ENCODE results near the gene GLRX5. TPM values are rescaled to one million over a fixed set of nuclear protein-coding genes. Genes with fewer than 3 reads are reported as not detected.
A peak's percentile ranks its signal among the peaks of the same experiment; 100 is the strongest.

GLRX5 gene
- total and polyA plus RNA-seq, 12 donors, result 32.7 to 134 (median 71.6) TPM

GRCh38 chr14:95500201-95500681 lies 34.6 kb upstream of the GLRX5 start:
- Histone ChIP-seq H3K4me1 (replicated peaks in 1 of 2) (peaks cover 31 to 58% of the 10 kb centered on the region in 2 donors), H3K27me3 (no peaks in the 10 kb centered on the region), H3K4me3 (no peak overlapping the region), H3K9me3 (replicated peaks in 1 of 3) (no peaks in the 10 kb centered on the region), H3K27ac (peak overlapping the region in 3 of 5 donors; percentile 65 to 83 (median 79)), H3K36me3 (replicated peaks in 1 of 2) (no peaks in the 10 kb centered on the region)
- DNase-seq, result no peak
- WGBS, 4 donors, result 66 to 87% (median 82%) methylated on average over 2 to 14 of the region's 14 CpGs
- no peak for TF ChIP-seq POLR2A (IDR thresholded peaks at IDR 0.05)
- TF ChIP-seq CTCF (IDR thresholded peaks at IDR 0.05), result no peak
- intact Hi-C loops (cut with DNase I), result no loop called here

- no peaks in the 10 kb centered on the region for H3K36me3 ChIP-seq (replicated peaks in 1 of 2)
- H3K9me3 ChIP-seq (replicated peaks in 1 of 3), result no peaks in the 10 kb centered on the region
- H3K27me3 ChIP-seq, result no peaks in the 10 kb centered on the region
- peak; percentile 74 to 89 (median 85) for DNase-seq
- H3K4me3 ChIP-seq, result no peak overlapping the region
- H3K4me1 ChIP-seq (replicated peaks in 1 of 2), result peaks cover 27 to 56% of the 10 kb centered on the region in 2 donors
- H3K27ac ChIP-seq, result peak overlapping the region in 4 of 5 donors; percentile 4 to 83 (median 72)
- TF ChIP-seq CTCF (IDR thresholded peaks at IDR 0.05) (no peak), POLR2A (IDR thresholded peaks at IDR 0.05) (no peak)
- intact Hi-C loops (cut with DNase I), result no loop called here
- WGBS, 4 donors, result 62 to 79% (median 74%) methylated on average over 14 of the region's 14 CpGs
Measured at GRCh38 chr14:95500772-95501401, 34.0 kb upstream of the GLRX5 start.

GRCh38 chr14:95502381-95502950 lies 32.4 kb upstream of the GLRX5 start:
- peak in 6 of 7 donors; percentile 59 to 86 (median 76) for DNase-seq
- no peaks in the 10 kb centered on the region for H3K9me3 ChIP-seq (replicated peaks in 1 of 3)
- H3K36me3 ChIP-seq (replicated peaks in 1 of 2), result no peaks in the 10 kb centered on the region
- intact Hi-C loops (cut with DNase I), result no loop called here
- WGBS, 4 donors, result 49 to 57% (median 55%) methylated on average over 10 to 14 of the region's 14 CpGs
- peaks cover 15 to 56% of the 10 kb centered on the region in 2 donors for H3K4me1 ChIP-seq (replicated peaks in 1 of 2)
- TF ChIP-seq CTCF (IDR thresholded peaks at IDR 0.05), result no peak
- peak in 1 of 2 donors; percentile 21 for TF ChIP-seq POLR2A (IDR thresholded peaks at IDR 0.05)
- H3K4me3 ChIP-seq, result no peak overlapping the region
- peak overlapping the region; percentile 6 to 83 (median 65) for H3K27ac ChIP-seq
- H3K27me3 ChIP-seq, result no peaks in the 10 kb centered on the region

- no peak for DNase-seq
- intact Hi-C loops (cut with DNase I), result no loop called here
- H3K9me3 ChIP-seq (replicated peaks in 1 of 3), result no peaks in the 10 kb centered on the region
- 92 to 97% (median 93%) methylated on average over 8 of the region's 8 CpGs for WGBS, 4 donors
- peak overlapping the region in 1 of 5 donors; percentile 83 for H3K27ac ChIP-seq
- no peaks in the 10 kb centered on the region for H3K36me3 ChIP-seq (replicated peaks in 1 of 2)
- no peaks in the 10 kb centered on the region for H3K27me3 ChIP-seq
- peaks cover 26 to 64% of the 10 kb centered on the region in 2 donors for H3K4me1 ChIP-seq (replicated peaks in 1 of 2)
- no peak overlapping the region for H3K4me3 ChIP-seq
- TF ChIP-seq CTCF (IDR thresholded peaks at IDR 0.05) (no peak), POLR2A (IDR thresholded peaks at IDR 0.05) (no peak)
Measured at GRCh38 chr14:95503365-95504134, 31.3 kb upstream of the GLRX5 start.

All from adrenal gland (tissue), 12 donors.